Gastroesophageal sphincter (tissue), 3 donors: ENCODE results near the gene STUM.

Source experiments
- POLR2A ChIP-seq, 2 donors: fragments of 450-650 bp; IDR thresholded peaks; one replicate each; pipeline ENCODE4 v1.6.1; 2017; ENCODE audit warnings: antibody characterized with exemption in 2 of 2, mild to moderate bottlenecking in 2 of 2, moderate library complexity in 1 of 2
- TF ChIP-seq, protein P1 (sequence below), 4 experiments: fragments of 200-600 bp in 2 of 4; fragments of 450-650 bp in 2 of 4; sonication (generic) in 1 of 4; IDR thresholded peaks; one replicate each; pipeline ENCODE4 v1.5.1; 2017 to 2019; ENCODE audit warnings: antibody characterized with exemption in 4 of 4, mild to moderate bottlenecking in 2 of 4, moderate library complexity in 2 of 4

DNA sequence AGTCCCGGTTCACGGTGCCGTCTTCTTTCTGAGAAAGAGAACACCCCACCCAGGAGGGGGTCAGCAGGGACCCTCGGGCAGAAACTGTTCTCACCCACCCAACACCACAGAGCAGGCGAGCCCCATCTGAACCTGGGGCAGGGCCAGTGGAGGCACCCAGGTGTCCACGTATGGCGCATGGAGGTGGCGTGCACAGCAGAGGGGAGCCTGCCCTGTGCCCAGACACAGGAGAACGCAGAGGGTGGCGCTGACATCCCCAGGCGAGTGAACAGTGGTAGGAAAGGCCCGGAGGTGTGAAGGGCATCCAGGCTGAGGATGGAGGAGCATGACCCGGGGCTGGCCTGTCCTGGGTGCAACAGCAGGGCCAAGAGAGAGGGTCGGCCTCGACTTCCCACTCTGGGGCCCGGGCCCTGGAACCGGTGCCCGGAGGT is 91.1 kb downstream of the STUM start:
- no peak for TF ChIP-seq POLR2A (IDR thresholded peaks at IDR 0.05)
- TF ChIP-seq, protein P1, sequence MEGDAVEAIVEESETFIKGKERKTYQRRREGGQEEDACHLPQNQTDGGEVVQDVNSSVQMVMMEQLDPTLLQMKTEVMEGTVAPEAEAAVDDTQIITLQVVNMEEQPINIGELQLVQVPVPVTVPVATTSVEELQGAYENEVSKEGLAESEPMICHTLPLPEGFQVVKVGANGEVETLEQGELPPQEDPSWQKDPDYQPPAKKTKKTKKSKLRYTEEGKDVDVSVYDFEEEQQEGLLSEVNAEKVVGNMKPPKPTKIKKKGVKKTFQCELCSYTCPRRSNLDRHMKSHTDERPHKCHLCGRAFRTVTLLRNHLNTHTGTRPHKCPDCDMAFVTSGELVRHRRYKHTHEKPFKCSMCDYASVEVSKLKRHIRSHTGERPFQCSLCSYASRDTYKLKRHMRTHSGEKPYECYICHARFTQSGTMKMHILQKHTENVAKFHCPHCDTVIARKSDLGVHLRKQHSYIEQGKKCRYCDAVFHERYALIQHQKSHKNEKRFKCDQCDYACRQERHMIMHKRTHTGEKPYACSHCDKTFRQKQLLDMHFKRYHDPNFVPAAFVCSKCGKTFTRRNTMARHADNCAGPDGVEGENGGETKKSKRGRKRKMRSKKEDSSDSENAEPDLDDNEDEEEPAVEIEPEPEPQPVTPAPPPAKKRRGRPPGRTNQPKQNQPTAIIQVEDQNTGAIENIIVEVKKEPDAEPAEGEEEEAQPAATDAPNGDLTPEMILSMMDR (IDR thresholded peaks at IDR 0.05), result no peak
